SU-DHL-6 (cell line): Measurements from ENCODE around the gene SULT1C4.

Experiments
- H2AFZ ChIP-seq: fragments of 200-600 bp; sonication (generic); 2 replicates; pipeline ENCODE4 v1.6.1; 2014; ENCODE audit warnings: low read depth, mild to moderate bottlenecking, moderate library complexity, mixed read lengths, antibody characterized with exemption, low read length; ENCODE audit not compliant: severe bottlenecking
- H3F3A ChIP-seq: fragments of 200-600 bp; shearing (Covaris generic); 2 replicates; pipeline ENCODE4 v1.6.0; 2016; ENCODE audit warnings: antibody characterized with exemption, mild to moderate bottlenecking; ENCODE audit not compliant: insufficient read depth
- H3K27ac ChIP-seq: fragments of 200-600 bp; sonication (generic); 2 replicates; pipeline ENCODE4 v1.5.1; 2016; ENCODE audit warnings: low read depth, mild to moderate bottlenecking, low read length, moderate library complexity, mixed read lengths
- H3K27me3 ChIP-seq: fragments of 200-600 bp; sonication (generic), shearing (Covaris generic); 2 replicates; pipeline ENCODE4 v1.6.0; 2014; ENCODE audit warnings: mild to moderate bottlenecking, low read length
- H3K36me3 ChIP-seq: fragments of 200-600 bp; sonication (generic); 2 replicates; pipeline ENCODE4 v1.6.1; 2014; ENCODE audit warnings: mild to moderate bottlenecking, low read length, mixed read lengths
- H3K4me2 ChIP-seq: fragments of 300-600, 200-600 bp; shearing (Covaris generic), sonication (generic); 2 replicates; pipeline ENCODE4 v1.6.0; 2014; ENCODE audit warnings: low read length, low read depth, mild to moderate bottlenecking; ENCODE audit not compliant: poor library complexity, severe bottlenecking
- H3K4me3 ChIP-seq: fragments of 200-600 bp; sonication (generic); 2 replicates; pipeline ENCODE4 v1.5.1; 2014; ENCODE audit warnings: antibody characterized with exemption, low read length, mild to moderate bottlenecking, mixed read lengths; ENCODE audit not compliant: insufficient read depth, poor library complexity, severe bottlenecking
- H3K79me2 ChIP-seq: fragments of 200-600 bp; sonication (generic); 2 replicates; pipeline ENCODE4 v1.6.1; 2014; ENCODE audit warnings: mild to moderate bottlenecking, low read length, moderate library complexity; ENCODE audit not compliant: insufficient read depth
- H3K9ac ChIP-seq: fragments of 200-600 bp; sonication (generic); 2 replicates; pipeline ENCODE4 v1.7.0; 2014; ENCODE audit warnings: mild to moderate bottlenecking, low read length
- H3K9me2 ChIP-seq: fragments of 200-600 bp; sonication (generic); replicated peaks from 2 replicates; pipeline ENCODE4 v1.6.1; 2014; ENCODE audit warnings: low read length; ENCODE audit not compliant: insufficient read depth
- H3K9me3 ChIP-seq: fragments of 200-600 bp; sonication (generic); 2 replicates; pipeline ENCODE4 v1.6.1; 2014; ENCODE audit warnings: low read length, mixed read lengths; ENCODE audit not compliant: insufficient read depth
- H4K20me1 ChIP-seq: fragments of 200-600 bp; sonication (generic); 2 replicates; pipeline ENCODE4 v1.6.1; 2014; ENCODE audit warnings: low read depth, mild to moderate bottlenecking, antibody characterized with exemption, low read length, moderate library complexity, mixed read lengths
- EZH2phosphoT487 ChIP-seq: fragments of 200-600 bp; sonication (generic), shearing (Covaris generic); conservative IDR thresholded peaks from 2 replicates; pipeline ENCODE4 v1.6.1; 2018; ENCODE audit warnings: mild to moderate bottlenecking, antibody characterized with exemption, low read length, moderate library complexity, mixed read lengths
- TF ChIP-seq, protein P1 (sequence below): fragments of 200-600 bp; sonication (generic); IDR thresholded peaks from one replicate; pipeline ENCODE4 v1.5.1; 2017; ENCODE audit warnings: antibody characterized with exemption, mild to moderate bottlenecking, low read length, moderate library complexity; ENCODE audit not compliant: insufficient read depth, poor library complexity, severe bottlenecking

SULT1C4 gene

DNA sequence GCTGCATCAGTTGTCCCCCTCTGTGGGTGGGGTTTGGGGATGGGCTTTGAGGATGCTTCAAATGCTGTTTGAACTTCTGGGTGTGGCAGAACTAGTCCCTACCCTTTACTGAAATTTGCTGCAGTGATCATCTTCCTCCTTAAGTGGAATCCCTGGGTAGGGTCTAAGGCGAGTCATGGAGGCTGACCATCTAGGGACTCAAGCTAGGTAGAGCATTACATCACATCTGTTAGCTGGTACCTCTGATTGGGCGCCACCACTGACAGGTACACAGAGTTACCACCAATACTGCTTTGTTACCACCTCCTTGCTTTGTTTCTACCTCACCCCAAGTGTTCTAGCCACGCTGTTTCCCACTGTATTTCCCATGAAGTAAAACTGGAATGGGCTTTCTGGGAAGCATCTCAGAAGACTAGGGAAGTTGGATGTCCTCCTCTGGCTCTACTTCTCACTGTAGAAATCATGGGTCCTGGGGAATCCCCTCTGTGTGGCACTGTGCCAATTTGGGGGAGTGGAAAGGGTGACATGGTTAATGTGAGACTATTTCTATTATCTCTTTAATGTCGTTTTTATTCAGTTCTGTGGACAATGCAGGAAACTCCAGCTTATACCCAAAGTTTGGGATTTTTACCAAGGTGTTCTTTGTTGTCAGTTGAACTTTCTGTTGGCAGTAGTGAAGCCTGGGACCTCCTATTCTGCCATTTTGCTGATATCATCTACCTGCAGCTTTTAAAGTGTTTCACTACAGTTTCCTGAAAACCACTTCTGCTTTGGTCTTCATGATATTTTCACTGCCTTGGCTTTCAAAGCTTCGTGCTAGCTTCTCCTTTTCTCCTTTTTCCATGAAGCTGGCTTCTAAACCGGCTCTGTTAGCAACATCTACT is 14.5 kb upstream of the SULT1C4 start:
- H2AFZ ChIP-seq: no peak overlapping the region
- H3K4me2 ChIP-seq: no peak overlapping the region
- H3K4me3 ChIP-seq: no peak overlapping the region

DNA sequence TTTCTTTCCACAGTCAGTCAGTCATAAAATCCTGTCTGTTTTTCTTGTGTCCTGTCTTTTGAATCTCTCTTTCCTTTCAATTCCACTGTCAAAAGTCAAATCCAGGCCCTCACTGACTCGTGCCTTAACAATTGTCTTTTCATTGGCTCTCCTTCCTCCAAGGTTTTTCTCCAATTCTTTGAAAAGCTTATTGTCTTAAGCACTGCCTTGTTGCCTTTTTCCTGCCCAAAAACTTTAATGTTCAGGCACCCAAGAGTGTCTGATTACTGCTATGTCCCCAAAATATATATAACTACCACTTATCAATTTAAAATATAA is 13.9 kb upstream of the SULT1C4 start:
- Histone ChIP-seq H4K20me1 (no peaks in the 10 kb centered on the region), H3K4me2 (no peak overlapping the region), H3F3A (no peaks in the 10 kb centered on the region), H3K27me3 (no peaks in the 10 kb centered on the region), H2AFZ (no peak overlapping the region), H3K9me3 (no peaks in the 10 kb centered on the region), H3K9ac (no peak overlapping the region), H3K36me3 (no peaks in the 10 kb centered on the region), H3K27ac (no peak overlapping the region), H3K9me2 (no peaks in the 10 kb centered on the region), H3K79me2 (no peaks in the 10 kb centered on the region), H3K4me3 (no peak overlapping the region)
- no peak for TF ChIP-seq EZH2phosphoT487
- TF ChIP-seq, protein P1, sequence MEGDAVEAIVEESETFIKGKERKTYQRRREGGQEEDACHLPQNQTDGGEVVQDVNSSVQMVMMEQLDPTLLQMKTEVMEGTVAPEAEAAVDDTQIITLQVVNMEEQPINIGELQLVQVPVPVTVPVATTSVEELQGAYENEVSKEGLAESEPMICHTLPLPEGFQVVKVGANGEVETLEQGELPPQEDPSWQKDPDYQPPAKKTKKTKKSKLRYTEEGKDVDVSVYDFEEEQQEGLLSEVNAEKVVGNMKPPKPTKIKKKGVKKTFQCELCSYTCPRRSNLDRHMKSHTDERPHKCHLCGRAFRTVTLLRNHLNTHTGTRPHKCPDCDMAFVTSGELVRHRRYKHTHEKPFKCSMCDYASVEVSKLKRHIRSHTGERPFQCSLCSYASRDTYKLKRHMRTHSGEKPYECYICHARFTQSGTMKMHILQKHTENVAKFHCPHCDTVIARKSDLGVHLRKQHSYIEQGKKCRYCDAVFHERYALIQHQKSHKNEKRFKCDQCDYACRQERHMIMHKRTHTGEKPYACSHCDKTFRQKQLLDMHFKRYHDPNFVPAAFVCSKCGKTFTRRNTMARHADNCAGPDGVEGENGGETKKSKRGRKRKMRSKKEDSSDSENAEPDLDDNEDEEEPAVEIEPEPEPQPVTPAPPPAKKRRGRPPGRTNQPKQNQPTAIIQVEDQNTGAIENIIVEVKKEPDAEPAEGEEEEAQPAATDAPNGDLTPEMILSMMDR: no peak

More for the DNA sequence above, 14.5 kb upstream of the SULT1C4 start:
- no peaks in the 10 kb centered on the region for H3K36me3 ChIP-seq
- no peak for TF ChIP-seq EZH2phosphoT487
- TF ChIP-seq, protein P1: no peak
- no peaks in the 10 kb centered on the region for H3K27me3 ChIP-seq
- H3K79me2 ChIP-seq: no peaks in the 10 kb centered on the region
- H3F3A ChIP-seq: no peaks in the 10 kb centered on the region
- H3K9me3 ChIP-seq: no peaks in the 10 kb centered on the region
- no peak overlapping the region for H3K27ac ChIP-seq
- no peak overlapping the region for H3K9ac ChIP-seq
- no peaks in the 10 kb centered on the region for H4K20me1 ChIP-seq
- H3K9me2 ChIP-seq: no peaks in the 10 kb centered on the region

DNA sequence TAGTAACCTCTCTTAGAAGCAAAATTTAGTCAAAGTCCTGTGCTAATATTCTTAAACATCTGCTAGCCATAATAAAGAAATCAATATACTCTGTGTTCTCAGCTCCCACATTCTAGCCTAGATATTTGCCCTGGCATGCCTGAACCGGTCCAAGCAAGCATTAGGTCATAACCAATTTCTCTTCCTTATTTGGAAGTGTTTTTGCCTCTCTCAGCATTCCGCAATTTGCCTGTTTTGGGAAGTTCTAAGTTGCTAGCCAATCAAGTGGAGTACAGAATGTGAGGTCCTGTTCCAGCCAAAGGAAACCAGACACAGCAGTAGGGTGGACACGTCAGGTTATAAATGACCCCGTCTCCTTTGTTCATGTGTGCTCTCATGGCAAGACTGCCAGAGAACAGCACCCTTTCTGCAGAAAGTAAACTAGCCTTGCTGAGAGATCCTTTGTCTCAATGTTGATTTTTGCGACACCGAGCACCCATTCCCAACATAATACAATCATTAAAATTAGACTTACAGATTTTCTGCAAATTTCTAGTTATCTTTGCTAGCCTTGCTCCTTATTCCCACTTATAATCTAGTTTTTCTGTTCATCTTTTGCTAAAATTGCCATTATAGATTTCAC is 13.0 kb upstream of the SULT1C4 start:
- H3K27me3 ChIP-seq: no peaks in the 10 kb centered on the region
- H3K27ac ChIP-seq: no peak overlapping the region
- H3F3A ChIP-seq: no peaks in the 10 kb centered on the region
- no peak overlapping the region for H3K4me2 ChIP-seq
- H4K20me1 ChIP-seq: no peaks in the 10 kb centered on the region
- H3K79me2 ChIP-seq: no peaks in the 10 kb centered on the region
- no peak for TF ChIP-seq EZH2phosphoT487
- TF ChIP-seq, protein P1: no peak
- H3K4me3 ChIP-seq: no peak overlapping the region
- no peak overlapping the region for H2AFZ ChIP-seq
- no peaks in the 10 kb centered on the region for H3K9me2 ChIP-seq
- no peaks in the 10 kb centered on the region for H3K9me3 ChIP-seq
- H3K36me3 ChIP-seq: no peaks in the 10 kb centered on the region
- H3K9ac ChIP-seq: no peak overlapping the region
